WTC11 (cell line): ENCODE measurements around the gene PDE11A. TPM values are rescaled to one million over a fixed set of nuclear protein-coding genes. Genes with fewer than 3 reads are reported as not detected.

ENCODE experiments used
- ATAC-seq: fragments of 200-7000 bp; cut with Tn5 transposase; 2 replicates; pipeline ENCODE4 v1.10.0; 2021; ENCODE audit warnings: mild to moderate bottlenecking, moderate library complexity
- CTCF ChIA-PET: fragments of 300-600 bp; sonication (Branson Sonifier 250); formaldehyde crosslinking; loops from one replicate; lab custom pipeline; 2021; ENCODE audit warnings: antibody characterized with exemption; lab: Charles Lee
- POLR2A ChIA-PET: fragments of 350-600 bp; sonication (Branson Sonifier 250); formaldehyde crosslinking; loops from one replicate; lab custom pipeline; 2021; ENCODE audit warnings: antibody characterized with exemption; lab: Charles Lee
- DNase-seq: peaks from one replicate; pipeline ENCODE4 v3.0.0; 2021; ENCODE audit warnings: low spot score
- H3K27ac Mint-ChIP-seq: 2 replicates; pipeline ENCODE4 v1.8.0; 2021; ENCODE audit warnings: mixed read lengths
- H3K27me3 Mint-ChIP-seq: 2 replicates; pipeline ENCODE4 v1.8.0; 2021; ENCODE audit warnings: low read depth, mild to moderate bottlenecking, moderate library complexity, mixed read lengths
- H3K36me3 Mint-ChIP-seq: 2 replicates; pipeline ENCODE4 v1.8.0; 2021; ENCODE audit warnings: mixed read lengths
- H3K4me1 Mint-ChIP-seq: 2 replicates; pipeline ENCODE4 v1.8.0; 2022; ENCODE audit warnings: mixed read lengths
- H3K4me3 Mint-ChIP-seq: 2 replicates; pipeline ENCODE4 v1.8.0; 2021; ENCODE audit warnings: mild to moderate bottlenecking, moderate library complexity, mixed read lengths
- H3K9me3 Mint-ChIP-seq: 2 replicates; pipeline ENCODE4 v1.8.0; 2021; ENCODE audit warnings: mixed read lengths
- ATF3 ChIP-seq: sonication (generic); formaldehyde crosslinking; conservative IDR thresholded peaks from 2 replicates; pipeline ENCODE4 v1.8.1; 2022; ENCODE audit warnings: mild to moderate bottlenecking, missing genetic modification reagents
- CBFB ChIP-seq: sonication (generic); formaldehyde crosslinking; IDR thresholded peaks from 2 replicates; pipeline ENCODE4 v1.8.1; 2022; ENCODE audit warnings: mild to moderate bottlenecking, low read depth, missing genetic modification reagents
- EMX1 ChIP-seq: fragments of 250-450 bp; sonication (Bioruptor Pico); IDR thresholded peaks from 2 replicates; pipeline ENCODE4 v1.8.0; 2021; ENCODE audit warnings: mild to moderate bottlenecking
- JUN ChIP-seq: sonication (generic); formaldehyde crosslinking; IDR thresholded peaks from 2 replicates; pipeline ENCODE4 v1.8.0; 2023; ENCODE audit warnings: mild to moderate bottlenecking, missing genetic modification reagents
- MYBL2 ChIP-seq: sonication (generic); formaldehyde crosslinking; IDR thresholded peaks from 2 replicates; pipeline ENCODE4 v1.8.1; 2023; ENCODE audit warnings: mild to moderate bottlenecking, moderate library complexity, missing genetic modification reagents
- NR2C2 ChIP-seq: sonication (generic); formaldehyde crosslinking; IDR thresholded peaks from 2 replicates; pipeline ENCODE4 v1.8.0; 2022; ENCODE audit warnings: mild to moderate bottlenecking, missing genetic modification reagents
- NR3C1 ChIP-seq: sonication (generic); formaldehyde crosslinking; conservative IDR thresholded peaks from 2 replicates; pipeline ENCODE4 v1.8.1; 2023; ENCODE audit warnings: low read depth, mild to moderate bottlenecking, missing genetic modification reagents
- SMAD4 ChIP-seq: sonication (generic); formaldehyde crosslinking; IDR thresholded peaks from 2 replicates; pipeline ENCODE4 v1.8.0; 2022; ENCODE audit warnings: mild to moderate bottlenecking, missing genetic modification reagents
- SP1 ChIP-seq: sonication (generic); formaldehyde crosslinking; conservative IDR thresholded peaks from 2 replicates; pipeline ENCODE4 v1.8.1; 2022; ENCODE audit warnings: missing genetic modification reagents
- STAT6 ChIP-seq: sonication (generic); formaldehyde crosslinking; conservative IDR thresholded peaks from 2 replicates; pipeline ENCODE4 v1.8.1; 2023; ENCODE audit warnings: mild to moderate bottlenecking, low read depth, missing genetic modification reagents, moderate library complexity
- ZBTB43 ChIP-seq: sonication (generic); formaldehyde crosslinking; IDR thresholded peaks from 2 replicates; pipeline ENCODE4 v1.8.1; 2023; ENCODE audit warnings: mild to moderate bottlenecking, missing genetic modification reagents
- ZNF138 ChIP-seq: sonication (generic); formaldehyde crosslinking; conservative IDR thresholded peaks from 2 replicates; pipeline ENCODE4 v1.8.1; 2022; ENCODE audit warnings: mild to moderate bottlenecking, moderate library complexity, missing genetic modification reagents
- ZNF532 ChIP-seq: fragments of 250-450 bp; sonication (Bioruptor Pico); IDR thresholded peaks from 2 replicates; pipeline ENCODE4 v1.9.0; 2021; ENCODE audit warnings: mild to moderate bottlenecking, borderline replicate concordance
- ZNF671 ChIP-seq: fragments of 250-450 bp; sonication (Bioruptor Pico); IDR thresholded peaks from 2 replicates; pipeline ENCODE4 v1.8.0; 2021; ENCODE audit warnings: mild to moderate bottlenecking
- total RNA-seq: library from RNA; stranded (reverse); gene quantifications from 3 replicates; pipeline ENCODE4 v1.2.3, GENCODE V29; 2021
- TF ChIP-seq, protein P1 (sequence below): sonication (generic); formaldehyde crosslinking; IDR thresholded peaks from 2 replicates; pipeline ENCODE4 v1.8.0; 2023; ENCODE audit warnings: missing genetic modification reagents

Gene PDE11A
- total RNA-seq, 1 experiment from 2014 or later = 0.13 TPM

DNA sequence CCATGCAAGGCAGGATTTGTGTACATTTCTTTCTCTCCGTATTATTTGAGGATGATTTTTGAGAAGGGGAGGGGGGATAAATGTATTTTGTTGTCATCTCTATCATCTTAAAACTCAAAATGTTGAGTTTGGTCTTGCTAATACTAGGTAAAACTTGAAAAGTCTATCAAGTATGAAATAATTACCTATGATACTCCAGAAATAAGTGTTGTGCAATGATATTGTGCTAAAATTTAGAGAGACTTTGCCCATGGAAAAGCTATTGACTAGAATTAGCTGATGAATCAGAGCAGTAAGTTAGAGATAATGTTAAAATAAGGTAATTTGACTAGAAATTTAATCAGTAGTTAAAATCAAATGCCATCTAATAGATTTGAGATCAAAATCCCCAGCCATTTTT, 356.1 kb downstream of the PDE11A start:
- H3K4me3 Mint-ChIP-seq = no peak overlapping the region
- POLR2A ChIA-PET = no interaction called here

More for the DNA sequence above, 356.1 kb downstream of the PDE11A start:
- H3K27ac Mint-ChIP-seq = no peak overlapping the region
- H3K4me1 Mint-ChIP-seq = peaks cover 5% of the 10 kb centered on the region; the same call in 1 of the 2 replicates
- no peaks in the 10 kb centered on the region for H3K36me3 Mint-ChIP-seq
- ATAC-seq (no peak), DNase-seq (no peak)
- CTCF ChIA-PET = interaction anchor here (1.1 kb wide), 1 partner anchor 12 kb away, joined by 3 read pairs; no protein-coding TSS in a partner anchor
- H3K27me3 Mint-ChIP-seq = peaks cover 59% of the 10 kb centered on the region
- H3K9me3 Mint-ChIP-seq = no peaks in the 10 kb centered on the region
- TF ChIP-seq NR2C2 (CRISPR knock-in tag) (no peak), ZNF138 (CRISPR knock-in tag) (no peak), STAT6 (no peak), CBFB (CRISPR knock-in tag) (no peak), ATF3 (no peak), ZNF532 (CRISPR knock-in tag) (no peak), JUN (CRISPR knock-in tag) (no peak), EMX1 (CRISPR knock-in tag) (no peak), ZNF671 (CRISPR knock-in tag) (no peak), SP1 (CRISPR knock-in tag) (no peak), NR3C1 (CRISPR knock-in tag) (no peak), ZBTB43 (no peak), SMAD4 (no peak), MYBL2 (CRISPR knock-in tag) (no peak)
- TF ChIP-seq, protein P1, sequence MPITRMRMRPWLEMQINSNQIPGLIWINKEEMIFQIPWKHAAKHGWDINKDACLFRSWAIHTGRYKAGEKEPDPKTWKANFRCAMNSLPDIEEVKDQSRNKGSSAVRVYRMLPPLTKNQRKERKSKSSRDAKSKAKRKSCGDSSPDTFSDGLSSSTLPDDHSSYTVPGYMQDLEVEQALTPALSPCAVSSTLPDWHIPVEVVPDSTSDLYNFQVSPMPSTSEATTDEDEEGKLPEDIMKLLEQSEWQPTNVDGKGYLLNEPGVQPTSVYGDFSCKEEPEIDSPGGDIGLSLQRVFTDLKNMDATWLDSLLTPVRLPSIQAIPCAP (CRISPR knock-in tag) = no peak
